GM10266 (cell line): ENCODE results near the gene LEP.

Experiments used
- DNase-seq: peaks from one replicate; pipeline ENCODE4 v3.0.0; 2012; ENCODE audit errors: extremely low spot score
- CTCF ChIP-seq: IDR thresholded peaks from 2 replicates; pipeline ENCODE4 v1.5.1; 2012; ENCODE audit warnings: mild to moderate bottlenecking, low read depth; ENCODE audit not compliant: control insufficient read depth, insufficient read depth; ENCODE audit errors: missing control alignments

The LEP gene

GRCh38 chr7:128240696-128241386, at the start of gene LEP:
Gene LEP (plus strand): TSS chr7:128241278. CDS start chr7:128252019, 10,741 bp downstream.
- TF ChIP-seq CTCF, result no peak
- DNase-seq, result no peak

- no peak for DNase-seq
- no peak for TF ChIP-seq CTCF
Measured at GRCh38 chr7:128192497-128193142, 48.5 kb upstream of the LEP start.

GRCh38 chr7:128194533-128195282, 46.4 kb upstream of the LEP start:
- TF ChIP-seq CTCF, result no peak
- no peak for DNase-seq

GRCh38 chr7:128197589-128197988, 43.5 kb upstream of the LEP start:
- no peak for DNase-seq
- no peak for TF ChIP-seq CTCF

- no peak for TF ChIP-seq CTCF
- no peak for DNase-seq
Measured at GRCh38 chr7:128197989-128198580, 43.0 kb upstream of the LEP start.

GRCh38 chr7:128200376-128200775, 40.7 kb upstream of the LEP start:
- no peak for TF ChIP-seq CTCF
- no peak for DNase-seq
